Measurements from ENCODE around the gene ANKRD17. TPM values are rescaled to one million over a fixed set of nuclear protein-coding genes. Genes with fewer than 3 reads are reported as not detected.

ANKRD17 gene
- total and polyA plus RNA-seq, 9 of the 15 experiments (the other 6 are each of a cell fraction or from before 2014, with no cell fraction given) = 25.5 to 86.9 (median 52.2) TPM

DNA sequence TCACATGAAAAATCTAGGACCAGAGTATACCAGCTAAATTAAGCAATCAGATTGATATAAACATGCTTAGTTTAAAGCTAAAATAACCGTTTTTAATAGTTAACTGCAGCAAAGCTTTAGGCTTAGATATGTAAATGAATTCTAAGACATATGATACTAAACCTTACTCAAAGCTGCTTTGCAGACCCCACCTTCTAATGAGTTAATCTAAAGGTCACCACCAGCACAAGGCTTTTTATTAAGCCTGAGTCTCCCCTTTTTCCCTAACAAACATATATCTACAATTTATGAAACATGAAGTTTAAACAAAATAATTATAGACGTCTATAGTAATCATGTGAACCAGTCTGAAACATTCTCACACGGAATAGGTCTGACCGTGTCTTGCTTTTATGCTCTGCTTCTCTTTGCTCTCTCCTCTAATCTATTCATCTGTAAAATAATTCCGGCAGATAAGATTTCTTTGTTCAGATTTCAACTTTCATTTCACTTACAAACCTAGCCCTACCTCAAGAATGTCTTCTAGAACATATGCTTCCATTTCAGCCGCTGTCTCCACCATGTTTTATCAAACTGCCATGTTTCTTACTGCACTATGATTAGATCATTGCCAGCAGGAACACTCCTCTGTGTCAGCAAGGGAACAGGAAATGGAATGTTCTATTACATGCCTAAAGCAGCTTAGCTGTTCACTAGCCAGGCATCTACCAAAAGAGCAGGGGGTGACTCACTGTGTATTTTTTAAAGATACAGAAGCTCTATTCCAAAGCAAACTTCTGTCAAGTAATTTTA is 35.9 kb downstream of the ANKRD17 start (continued):
- peak; percentile 68 for TF ChIP-seq RBFOX2 (IDR thresholded peaks at IDR 0.05; ENCODE audit: low read depth, low read length)
- no peak for TF ChIP-seq ZNF324 (CRISPR knock-in tag; IDR thresholded peaks at IDR 0.05)
- TF ChIP-seq, protein P1, sequence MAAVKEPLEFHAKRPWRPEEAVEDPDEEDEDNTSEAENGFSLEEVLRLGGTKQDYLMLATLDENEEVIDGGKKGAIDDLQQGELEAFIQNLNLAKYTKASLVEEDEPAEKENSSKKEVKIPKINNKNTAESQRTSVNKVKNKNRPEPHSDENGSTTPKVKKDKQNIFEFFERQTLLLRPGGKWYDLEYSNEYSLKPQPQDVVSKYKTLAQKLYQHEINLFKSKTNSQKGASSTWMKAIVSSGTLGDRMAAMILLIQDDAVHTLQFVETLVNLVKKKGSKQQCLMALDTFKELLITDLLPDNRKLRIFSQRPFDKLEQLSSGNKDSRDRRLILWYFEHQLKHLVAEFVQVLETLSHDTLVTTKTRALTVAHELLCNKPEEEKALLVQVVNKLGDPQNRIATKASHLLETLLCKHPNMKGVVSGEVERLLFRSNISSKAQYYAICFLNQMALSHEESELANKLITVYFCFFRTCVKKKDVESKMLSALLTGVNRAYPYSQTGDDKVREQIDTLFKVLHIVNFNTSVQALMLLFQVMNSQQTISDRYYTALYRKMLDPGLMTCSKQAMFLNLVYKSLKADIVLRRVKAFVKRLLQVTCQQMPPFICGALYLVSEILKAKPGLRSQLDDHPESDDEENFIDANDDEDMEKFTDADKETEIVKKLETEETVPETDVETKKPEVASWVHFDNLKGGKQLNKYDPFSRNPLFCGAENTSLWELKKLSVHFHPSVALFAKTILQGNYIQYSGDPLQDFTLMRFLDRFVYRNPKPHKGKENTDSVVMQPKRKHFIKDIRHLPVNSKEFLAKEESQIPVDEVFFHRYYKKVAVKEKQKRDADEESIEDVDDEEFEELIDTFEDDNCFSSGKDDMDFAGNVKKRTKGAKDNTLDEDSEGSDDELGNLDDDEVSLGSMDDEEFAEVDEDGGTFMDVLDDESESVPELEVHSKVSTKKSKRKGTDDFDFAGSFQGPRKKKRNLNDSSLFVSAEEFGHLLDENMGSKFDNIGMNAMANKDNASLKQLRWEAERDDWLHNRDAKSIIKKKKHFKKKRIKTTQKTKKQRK (IDR thresholded peaks at IDR 0.05; ENCODE audit: borderline replicate concordance, low read depth, low read length) = no peak
- no peak for TF ChIP-seq STAT5B (CRISPR knock-in tag; IDR thresholded peaks at IDR 0.05)
- TF ChIP-seq, protein P2, sequence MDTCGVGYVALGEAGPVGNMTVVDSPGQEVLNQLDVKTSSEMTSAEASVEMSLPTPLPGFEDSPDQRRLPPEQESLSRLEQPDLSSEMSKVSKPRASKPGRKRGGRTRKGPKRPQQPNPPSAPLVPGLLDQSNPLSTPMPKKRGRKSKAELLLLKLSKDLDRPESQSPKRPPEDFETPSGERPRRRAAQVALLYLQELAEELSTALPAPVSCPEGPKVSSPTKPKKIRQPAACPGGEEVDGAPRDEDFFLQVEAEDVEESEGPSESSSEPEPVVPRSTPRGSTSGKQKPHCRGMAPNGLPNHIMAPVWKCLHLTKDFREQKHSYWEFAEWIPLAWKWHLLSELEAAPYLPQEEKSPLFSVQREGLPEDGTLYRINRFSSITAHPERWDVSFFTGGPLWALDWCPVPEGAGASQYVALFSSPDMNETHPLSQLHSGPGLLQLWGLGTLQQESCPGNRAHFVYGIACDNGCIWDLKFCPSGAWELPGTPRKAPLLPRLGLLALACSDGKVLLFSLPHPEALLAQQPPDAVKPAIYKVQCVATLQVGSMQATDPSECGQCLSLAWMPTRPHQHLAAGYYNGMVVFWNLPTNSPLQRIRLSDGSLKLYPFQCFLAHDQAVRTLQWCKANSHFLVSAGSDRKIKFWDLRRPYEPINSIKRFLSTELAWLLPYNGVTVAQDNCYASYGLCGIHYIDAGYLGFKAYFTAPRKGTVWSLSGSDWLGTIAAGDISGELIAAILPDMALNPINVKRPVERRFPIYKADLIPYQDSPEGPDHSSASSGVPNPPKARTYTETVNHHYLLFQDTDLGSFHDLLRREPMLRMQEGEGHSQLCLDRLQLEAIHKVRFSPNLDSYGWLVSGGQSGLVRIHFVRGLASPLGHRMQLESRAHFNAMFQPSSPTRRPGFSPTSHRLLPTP (IDR thresholded peaks at IDR 0.05; ENCODE audit: borderline replicate concordance, extremely low read depth, insufficient read length) = no peak
- no peak for TF ChIP-seq ERF (CRISPR knock-in tag; IDR thresholded peaks at IDR 0.05)
- TF ChIP-seq SMARCC2 (IDR thresholded peaks at IDR 0.05; ENCODE audit: low read depth) = no peak; the same call in 1 of the 2 replicates
- no peak for TF ChIP-seq HDGF (IDR thresholded peaks at IDR 0.05)
- TF ChIP-seq FUS (optimal IDR thresholded peaks at IDR 0.05; ENCODE audit: low read depth, low read length) = no peak
- TF ChIP-seq PHF20 (IDR thresholded peaks at IDR 0.05; ENCODE audit: partially characterized antibody) = no peak
- TF ChIP-seq ZNF79 (CRISPR knock-in tag; IDR thresholded peaks at IDR 0.05; ENCODE audit: low read depth) = no peak
- TF ChIP-seq, protein P3, sequence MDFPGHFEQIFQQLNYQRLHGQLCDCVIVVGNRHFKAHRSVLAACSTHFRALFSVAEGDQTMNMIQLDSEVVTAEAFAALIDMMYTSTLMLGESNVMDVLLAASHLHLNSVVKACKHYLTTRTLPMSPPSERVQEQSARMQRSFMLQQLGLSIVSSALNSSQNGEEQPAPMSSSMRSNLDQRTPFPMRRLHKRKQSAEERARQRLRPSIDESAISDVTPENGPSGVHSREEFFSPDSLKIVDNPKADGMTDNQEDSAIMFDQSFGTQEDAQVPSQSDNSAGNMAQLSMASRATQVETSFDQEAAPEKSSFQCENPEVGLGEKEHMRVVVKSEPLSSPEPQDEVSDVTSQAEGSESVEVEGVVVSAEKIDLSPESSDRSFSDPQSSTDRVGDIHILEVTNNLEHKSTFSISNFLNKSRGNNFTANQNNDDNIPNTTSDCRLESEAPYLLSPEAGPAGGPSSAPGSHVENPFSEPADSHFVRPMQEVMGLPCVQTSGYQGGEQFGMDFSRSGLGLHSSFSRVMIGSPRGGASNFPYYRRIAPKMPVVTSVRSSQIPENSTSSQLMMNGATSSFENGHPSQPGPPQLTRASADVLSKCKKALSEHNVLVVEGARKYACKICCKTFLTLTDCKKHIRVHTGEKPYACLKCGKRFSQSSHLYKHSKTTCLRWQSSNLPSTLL (IDR thresholded peaks at IDR 0.05) = no peak
- TF ChIP-seq ILF3 (IDR thresholded peaks at IDR 0.05; ENCODE audit: borderline replicate concordance) = no peak
- TF ChIP-seq BMI1 (IDR thresholded peaks at IDR 0.05; ENCODE audit: low read length) = no peak
- no peak for TF ChIP-seq NFE2L1 (tag; IDR thresholded peaks at IDR 0.05; ENCODE audit: borderline replicate concordance, low read depth)
- TF ChIP-seq ETS1 (conservative IDR thresholded peaks at IDR 0.05; ENCODE audit: control insufficient read depth, low read depth, low read length) = no peak
- TF ChIP-seq ZNF197 (CRISPR knock-in tag; IDR thresholded peaks at IDR 0.05; ENCODE audit: low read depth) = no peak; the same call in 1 of the 2 replicates
- TF ChIP-seq CBX1 (IDR thresholded peaks at IDR 0.05; ENCODE audit: low read depth) = no peak
